ENCODE measurements around the gene CDH4. TPM values are rescaled to one million over a fixed set of nuclear protein-coding genes. Genes with fewer than 3 reads are reported as not detected.

Gene CDH4
- polyA plus RNA-seq, 1 donor (not counting 4 experiments of a cell fraction or from before 2014, with no cell fraction given), result 2.2 TPM

- no peak for TF ChIP-seq EZH2 (IDR thresholded peaks at IDR 0.05; ENCODE audit: low read length)
- TF ChIP-seq CTCF (optimal IDR thresholded peaks at IDR 0.05 in 1 of 3, IDR thresholded peaks at IDR 0.05 in 1 of 3, conservative IDR thresholded peaks at IDR 0.05 in 1 of 3; ENCODE audit: extremely low read depth in 1 of 3, insufficient read depth in 2 of 3, low read length in 3 of 3), result no peak
- Histone ChIP-seq H3K79me2 (ENCODE audit: control insufficient read depth, insufficient read depth, low read length) (no peaks in the 10 kb centered on the region), H2AFZ (ENCODE audit: control insufficient read depth, low read length) (no peak overlapping the region), H3K9ac (ENCODE audit: control insufficient read depth, extremely low read depth, insufficient read depth, low read length) (no peak overlapping the region), H3K27ac (ENCODE audit: control insufficient read depth, insufficient read depth, low read length) (peak overlapping the region; percentile 22), H3K9me3 (ENCODE audit: control insufficient read depth, low read depth, low read length) (no peaks in the 10 kb centered on the region), H4K20me1 (ENCODE audit: control insufficient read depth, extremely low read depth, insufficient read depth, low read length) (peaks cover 27% of the 10 kb centered on the region), H3K4me1 (ENCODE audit: control insufficient read depth, extremely low read depth, insufficient read depth, low read length) (peaks cover 25% of the 10 kb centered on the region), H3K9me1 (ENCODE audit: control insufficient read depth, extremely low read depth, insufficient read depth, low read length) (no peaks in the 10 kb centered on the region), H3K4me3 (ENCODE audit: control insufficient read depth in 2 of 3, extremely low read depth in 1 of 3, insufficient read depth in 2 of 3, low read depth in 1 of 3, low read length in 3 of 3) (no peak overlapping the region), H3K36me3 (ENCODE audit: control insufficient read depth in 2 of 2, extremely low read depth in 1 of 2, insufficient read depth in 2 of 2, low read length in 2 of 2) (peaks cover 0 to 3% of the 10 kb centered on the region in 2 experiments), H3K4me2 (ENCODE audit: control insufficient read depth, extremely low read depth, insufficient read depth, low read depth, low read length) (peak overlapping the region; percentile 22), H3K27me3 (ENCODE audit: control insufficient read depth, extremely low read depth, insufficient read depth, low read length) (no peaks in the 10 kb centered on the region)
- DNase-seq (ENCODE audit: low read depth, low spot score) (peak; percentile 52), FAIRE-seq (peak; percentile 80)
- dilution Hi-C loops (cut with MboI; ENCODE audit: extremely low pct_ligation_motif_present, low sequenced_read_pairs), result no loop called here
These were observed 277.3 kb downstream of the CDH4 start for GRCh38 chr20:61529354-61529753.

GRCh38 chr20:61531553-61532345 lies 279.7 kb downstream of the CDH4 start:
- dilution Hi-C loops (cut with MboI; ENCODE audit: extremely low pct_ligation_motif_present, low sequenced_read_pairs), result no loop called here
- H3K4me1 ChIP-seq (ENCODE audit: control insufficient read depth, extremely low read depth, insufficient read depth, low read length), result peaks cover 25% of the 10 kb centered on the region
- no peaks in the 10 kb centered on the region for H3K27me3 ChIP-seq (ENCODE audit: control insufficient read depth, extremely low read depth, insufficient read depth, low read length)
- H3K79me2 ChIP-seq (ENCODE audit: control insufficient read depth, insufficient read depth, low read length), result no peaks in the 10 kb centered on the region
- peaks cover 22% of the 10 kb centered on the region for H4K20me1 ChIP-seq (ENCODE audit: control insufficient read depth, extremely low read depth, insufficient read depth, low read length)
- H3K9ac ChIP-seq (ENCODE audit: control insufficient read depth, extremely low read depth, insufficient read depth, low read length), result no peak overlapping the region
- H3K27ac ChIP-seq (ENCODE audit: control insufficient read depth, insufficient read depth, low read length), result no peak overlapping the region
- peak; percentile 65 for DNase-seq (ENCODE audit: low read depth, low spot score)
- peak; percentile 96 for FAIRE-seq
- peak overlapping the region in 1 of 3 experiments; percentile 7 for H3K4me3 ChIP-seq (ENCODE audit: control insufficient read depth in 2 of 3, extremely low read depth in 1 of 3, insufficient read depth in 2 of 3, low read depth in 1 of 3, low read length in 3 of 3)
- TF ChIP-seq CTCF (optimal IDR thresholded peaks at IDR 0.05 in 1 of 3, IDR thresholded peaks at IDR 0.05 in 1 of 3, conservative IDR thresholded peaks at IDR 0.05 in 1 of 3; ENCODE audit: extremely low read depth in 1 of 3, insufficient read depth in 2 of 3, low read length in 3 of 3) (no peak), EZH2 (IDR thresholded peaks at IDR 0.05; ENCODE audit: low read length) (no peak)
- H3K4me2 ChIP-seq (ENCODE audit: control insufficient read depth, extremely low read depth, insufficient read depth, low read depth, low read length), result peak overlapping the region; percentile 54
- H3K9me1 ChIP-seq (ENCODE audit: control insufficient read depth, extremely low read depth, insufficient read depth, low read length), result no peaks in the 10 kb centered on the region
- peaks cover 0 to 3% of the 10 kb centered on the region in 2 experiments for H3K36me3 ChIP-seq (ENCODE audit: control insufficient read depth in 2 of 2, extremely low read depth in 1 of 2, insufficient read depth in 2 of 2, low read length in 2 of 2)
- no peak overlapping the region for H2AFZ ChIP-seq (ENCODE audit: control insufficient read depth, low read length)
- H3K9me3 ChIP-seq (ENCODE audit: control insufficient read depth, low read depth, low read length), result no peaks in the 10 kb centered on the region

Data from keratinocyte (primary cell).